Activated T-helper 9 cell treated with anti-CD3 and anti-CD28 coated beads, Interleukin-2, amount 50 U/mL, for 16 hours (primary cell): ENCODE results near the gene DOLK.

Source experiments
- DNase-seq: peaks from one replicate; pipeline ENCODE4 v3.0.0-alpha.2; 2020; ENCODE audit warnings: low read depth

The DOLK gene

GRCh38 chr9:128906741-128907140 lies 40.7 kb downstream of the DOLK start:
- DNase-seq, result no peak

- no peak for DNase-seq
Measured at GRCh38 chr9:128905964-128906363, 41.4 kb downstream of the DOLK start.

GRCh38 chr9:128903871-128904620 lies 43.4 kb downstream of the DOLK start:
- no peak for DNase-seq

- no peak for DNase-seq
Measured at GRCh38 chr9:128903079-128903461, 44.3 kb downstream of the DOLK start.

- peak; percentile 71 for DNase-seq
Measured at GRCh38 chr9:128902351-128903078, 44.9 kb downstream of the DOLK start.

- no peak for DNase-seq
Measured at GRCh38 chr9:128901822-128902221, 45.6 kb downstream of the DOLK start.

- no peak for DNase-seq
Measured at GRCh38 chr9:128901379-128901778, 46.0 kb downstream of the DOLK start.

- DNase-seq, result no peak
Measured at GRCh38 chr9:128899566-128900322, 47.7 kb downstream of the DOLK start.

GRCh38 chr9:128898845-128899565 lies 48.4 kb downstream of the DOLK start:
- DNase-seq, result no peak

GRCh38 chr9:128898382-128898781 lies 49.0 kb downstream of the DOLK start:
- DNase-seq, result no peak

GRCh38 chr9:128895556-128895955 lies 51.8 kb downstream of the DOLK start:
- no peak for DNase-seq
